Anterior cingulate cortex (tissue), 58 donors: ENCODE results near the gene CCDC190.
"Not testable (repeated sequence)": the region's sequence is repeated elsewhere in the genome, so short reads cannot be mapped to it uniquely, and the experiment has no call there.

Experiments used
- DNase-seq, 58 donors: peaks; one replicate each; lab custom pipeline; 2025; lab: John Stamatoyannopoulos, UW

Gene CCDC190

DNA sequence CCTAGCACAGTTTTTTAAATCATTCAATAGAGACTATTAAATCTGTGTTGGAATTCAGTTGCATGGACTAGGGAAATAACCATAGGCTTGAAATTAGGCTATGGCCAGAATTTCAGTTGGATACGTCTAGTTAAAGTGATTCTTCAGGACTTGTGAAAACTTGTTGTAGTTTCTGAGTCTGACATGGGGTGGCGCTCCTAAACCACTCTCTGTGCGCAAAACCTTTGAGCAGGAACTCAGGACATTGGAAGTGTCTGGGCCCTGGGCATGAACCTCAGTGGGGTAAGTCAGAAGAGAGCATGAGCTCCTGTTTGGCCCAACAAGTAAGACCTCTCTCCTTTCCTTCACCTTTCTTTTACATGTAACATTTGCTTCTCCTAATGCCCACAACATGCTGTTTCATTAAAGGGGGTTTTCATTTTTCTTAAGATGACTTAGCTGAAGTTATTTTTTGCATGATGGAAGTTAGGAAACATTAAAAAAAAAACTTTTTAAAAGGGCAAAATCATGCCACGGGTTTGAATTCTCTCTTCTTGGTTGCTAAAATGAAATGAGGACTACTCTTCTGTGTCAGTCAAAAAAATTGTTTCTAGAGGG is 17.1 kb upstream of the CCDC190 start:
- DNase-seq = peak in 41 of 58 donors; percentile 1 to 72 (median 21)

DNA sequence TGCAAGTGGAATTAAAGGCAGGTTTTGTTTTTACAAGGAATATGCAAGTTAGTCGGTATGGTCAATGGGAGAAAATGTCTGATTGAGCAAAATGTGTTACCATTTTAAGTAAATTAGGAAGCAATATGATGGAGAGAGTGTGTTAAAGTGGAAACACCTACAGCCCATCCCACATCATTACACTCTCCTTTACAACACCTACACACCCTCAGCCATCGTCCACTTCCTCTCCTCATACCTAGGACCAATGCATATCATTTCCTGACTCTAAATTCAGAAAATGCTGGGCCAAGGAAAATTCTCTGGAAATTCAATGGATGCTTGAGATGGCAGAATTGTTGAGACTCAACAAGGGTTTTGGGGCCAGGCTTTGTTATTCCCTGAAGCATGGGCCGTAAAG is 16.4 kb upstream of the CCDC190 start:
- no peak for DNase-seq

DNA sequence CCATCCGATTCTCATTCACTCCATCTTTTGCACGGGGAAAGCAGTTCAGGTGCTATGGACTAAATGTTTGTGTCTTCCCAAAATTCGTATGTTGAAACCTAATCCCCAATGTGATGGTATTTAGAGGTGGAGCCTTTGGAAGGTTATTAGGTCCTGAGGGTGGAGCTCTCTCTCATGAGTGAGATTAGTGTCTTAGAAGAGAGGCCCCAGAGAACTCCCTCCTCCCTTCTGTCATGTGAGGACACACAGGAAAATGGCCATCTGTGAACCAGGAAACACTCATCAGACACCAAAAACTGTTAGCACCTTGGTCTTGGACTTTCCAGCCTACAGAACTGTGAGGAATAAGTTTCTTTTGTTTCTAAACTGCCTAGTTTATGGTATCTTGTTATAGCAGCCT is 15.8 kb upstream of the CCDC190 start:
- DNase-seq = no peak

DNA sequence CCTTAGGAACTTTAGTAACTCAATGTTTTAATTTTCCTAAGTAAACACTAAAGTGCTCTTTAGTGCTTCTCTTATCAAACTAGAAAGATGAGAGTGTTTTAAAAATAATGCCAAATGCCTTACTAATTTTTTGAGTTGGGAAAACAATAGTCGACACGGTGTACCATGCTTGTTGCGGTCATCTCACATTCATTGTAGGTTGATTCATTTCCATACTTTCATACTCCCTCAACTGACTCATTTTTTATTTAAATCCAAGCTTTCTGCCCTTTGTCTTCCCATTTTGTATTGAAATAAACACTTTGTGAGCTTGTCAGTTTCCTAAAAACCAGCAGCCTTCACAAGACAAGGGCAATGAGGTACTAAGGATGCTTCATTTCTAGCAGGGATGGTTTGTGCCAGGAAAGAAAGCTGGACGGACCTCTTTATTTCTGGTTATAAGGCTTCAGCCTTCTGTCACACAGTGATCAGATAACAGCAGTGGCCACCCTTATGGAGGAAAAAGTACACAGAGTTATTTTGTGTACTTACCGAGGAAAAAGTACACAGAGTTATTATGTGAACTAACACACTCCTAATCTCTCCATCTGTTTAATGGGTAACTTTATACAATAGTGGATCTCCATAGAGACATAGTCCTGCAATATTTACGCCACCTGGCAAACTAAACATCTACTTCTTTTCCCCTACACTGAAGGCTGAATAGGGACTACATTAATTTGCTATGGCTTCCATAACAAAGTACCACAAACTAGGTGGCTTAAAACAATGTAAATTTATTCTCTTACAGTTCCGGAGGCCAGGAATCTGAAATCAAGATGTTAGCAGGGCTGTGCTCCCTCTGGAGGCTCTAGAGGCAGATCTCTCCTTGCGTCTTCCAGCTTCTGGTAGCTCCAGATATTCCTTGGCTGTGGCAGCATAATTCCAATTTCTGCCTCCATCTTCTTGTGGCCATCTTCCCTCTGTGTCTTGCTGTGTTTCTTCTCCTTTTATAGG is 13.0 kb upstream of the CCDC190 start:
- no peak for DNase-seq

DNA sequence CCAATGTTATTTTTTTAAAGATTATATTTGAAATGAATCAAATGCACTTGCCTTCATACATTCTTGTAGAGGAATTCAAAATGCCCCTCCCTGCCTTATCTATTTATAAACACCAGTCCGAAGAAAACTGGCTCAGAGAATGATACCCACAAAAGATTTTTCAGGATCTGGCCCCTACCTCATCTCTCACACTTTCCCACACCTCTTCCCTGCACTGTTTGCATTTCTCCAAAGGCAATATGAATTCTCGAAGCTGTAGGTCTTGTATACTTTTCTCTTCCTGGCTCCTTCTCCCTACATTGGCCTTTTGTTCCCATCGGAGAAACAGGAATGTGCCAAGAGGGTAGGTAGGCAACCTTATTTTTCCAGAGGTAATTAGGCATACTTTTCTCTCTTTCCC is 12.0 kb upstream of the CCDC190 start:
- DNase-seq = no peak

DNA sequence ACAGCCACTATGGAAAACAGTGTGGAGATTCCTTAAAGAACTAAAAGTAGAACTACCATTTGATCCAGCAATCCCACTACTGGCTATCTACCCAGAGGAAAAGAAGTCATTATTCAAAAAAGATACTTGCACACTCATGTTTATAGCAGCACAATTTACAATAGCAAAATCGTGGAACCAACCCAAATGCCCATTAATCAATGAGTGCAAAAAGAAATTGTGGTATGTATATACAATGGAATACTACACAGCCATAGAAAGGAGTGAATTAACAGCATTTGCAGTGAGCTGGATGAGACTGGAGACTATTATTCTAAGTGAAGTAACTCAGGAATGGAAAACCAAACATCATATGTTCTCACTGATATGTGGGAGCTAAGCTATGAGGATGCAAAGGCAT is 10.4 kb upstream of the CCDC190 start:
- DNase-seq = not testable (repeated sequence)

DNA sequence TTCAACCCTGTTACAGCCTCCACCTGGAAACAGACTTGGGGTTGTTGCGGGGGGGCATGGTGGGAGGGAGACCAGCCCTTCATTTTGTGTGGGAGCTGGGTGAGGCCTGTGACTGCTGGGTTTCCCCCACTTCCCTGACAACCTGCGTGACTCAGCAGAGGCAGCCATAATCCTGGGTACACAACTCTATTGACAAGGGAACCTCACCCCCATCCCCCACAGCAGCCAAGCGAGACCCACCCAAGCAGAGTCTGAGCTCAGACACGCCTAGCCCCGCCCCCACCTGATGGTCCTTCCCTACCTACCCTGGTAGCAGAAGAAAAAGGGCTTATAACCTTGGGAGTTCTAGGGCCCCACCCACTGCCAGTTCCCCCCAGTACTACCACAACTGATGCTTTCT is 8.0 kb upstream of the CCDC190 start:
- no peak for DNase-seq

DNA sequence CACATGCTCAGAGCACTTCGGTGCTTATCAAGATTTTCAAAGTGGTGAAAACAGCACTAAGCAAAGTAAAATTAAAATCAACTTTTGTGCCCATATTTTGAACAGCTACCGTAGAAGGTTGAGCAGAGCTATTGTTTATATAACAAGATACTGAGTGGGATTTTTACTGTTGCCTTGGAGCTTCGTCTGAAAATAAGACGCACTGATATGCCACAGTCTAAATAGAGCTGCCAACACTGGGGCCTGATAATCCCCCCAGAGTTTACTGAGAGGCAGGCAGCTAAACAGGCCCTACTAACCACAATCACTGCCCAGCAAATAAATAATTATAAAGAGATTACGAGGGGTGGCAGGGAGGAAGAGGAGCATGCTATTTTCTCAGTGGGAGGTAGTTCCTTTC is 650 bp upstream of the CCDC190 start:
- no peak for DNase-seq

DNA sequence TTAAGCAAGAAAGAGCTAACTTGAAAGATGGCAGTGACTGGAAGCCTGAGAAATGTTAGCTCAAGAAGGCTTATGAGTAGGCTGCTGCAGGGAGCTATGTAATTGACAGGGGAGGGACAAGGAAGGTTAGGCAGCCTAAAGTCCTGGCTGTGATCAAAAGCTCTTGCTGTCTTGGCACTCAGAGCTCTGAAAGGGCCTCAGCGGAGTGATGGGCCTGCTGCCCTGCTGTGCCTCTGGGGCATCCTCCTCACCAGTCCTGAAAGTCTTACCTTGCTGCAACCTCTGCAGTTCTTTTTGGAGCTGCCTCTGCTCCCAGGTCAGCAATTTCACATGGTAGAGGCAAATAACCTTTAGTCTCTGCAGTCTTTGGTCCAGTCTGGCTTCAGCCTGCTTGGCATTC is 1.8 kb downstream of the CCDC190 start:
- DNase-seq = no peak

DNA sequence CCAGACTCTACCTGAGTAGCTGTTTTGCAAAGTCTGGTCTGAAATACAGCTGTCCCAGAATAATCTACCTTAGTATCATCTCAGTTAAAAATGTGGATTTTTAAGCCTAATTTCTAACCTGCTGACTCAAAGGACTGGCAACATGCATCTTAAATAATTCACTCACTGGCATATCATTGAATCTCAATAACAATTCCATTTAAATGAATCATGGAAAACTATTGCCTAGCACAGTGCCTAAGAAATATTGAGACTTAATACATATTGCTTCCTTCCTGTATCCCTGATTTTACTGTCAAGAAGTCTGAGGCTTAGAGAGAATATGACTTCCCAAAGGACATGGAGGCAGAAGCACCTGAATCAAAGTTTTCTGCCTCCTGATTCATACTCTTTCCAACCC is 3.1 kb downstream of the CCDC190 start:
- no peak for DNase-seq

DNA sequence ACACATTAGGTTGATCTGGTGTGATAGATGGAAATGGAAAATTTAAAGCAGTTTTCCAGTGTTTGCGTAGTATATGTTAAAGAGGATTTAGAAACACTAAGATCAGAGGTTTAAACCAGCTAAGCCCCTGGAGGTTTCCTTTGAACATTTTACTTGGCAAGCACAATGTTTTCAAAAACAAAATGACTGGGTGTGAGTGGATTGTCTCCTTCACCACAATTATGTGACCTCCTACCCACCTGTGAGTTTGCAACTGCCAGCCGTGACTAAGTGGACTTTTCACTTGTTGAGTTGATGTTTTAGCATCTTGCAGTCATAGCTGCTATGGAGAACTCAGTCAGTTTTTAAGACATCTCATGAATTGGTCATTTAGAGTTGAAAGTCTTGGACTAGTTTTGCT is 4.7 kb downstream of the CCDC190 start:
- DNase-seq = no peak

DNA sequence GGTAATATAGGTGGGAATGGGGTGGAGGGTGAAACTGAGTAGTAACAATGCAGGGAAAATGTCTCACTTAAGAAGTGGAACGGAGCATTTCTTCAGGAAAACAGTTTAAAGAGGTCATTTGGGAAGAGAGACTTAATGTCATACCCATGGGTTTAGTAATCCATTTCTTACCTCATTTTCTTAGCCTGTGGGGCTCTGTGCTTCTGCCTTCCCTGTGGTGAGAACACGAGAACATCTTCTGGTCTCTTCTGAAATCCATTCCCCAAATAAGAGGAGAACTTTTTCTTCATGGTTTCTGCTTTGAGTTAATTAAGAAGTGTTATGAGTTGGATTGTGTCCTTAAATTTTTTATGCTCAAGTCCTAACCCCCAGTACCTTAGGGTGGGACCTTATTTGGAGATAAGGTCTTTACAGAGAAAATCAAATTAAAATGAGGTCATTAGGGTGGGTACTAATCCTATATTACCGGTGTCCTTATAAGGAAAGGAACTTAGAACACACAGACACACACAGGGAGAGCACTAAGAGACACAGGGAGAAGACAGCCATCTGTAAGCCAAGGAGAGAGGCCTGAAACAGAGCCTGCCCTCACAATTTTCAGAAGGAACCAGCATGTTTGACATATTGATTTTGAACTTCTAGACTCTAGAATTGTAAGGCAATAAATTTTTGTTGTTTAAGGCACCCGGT is 5.4 kb downstream of the CCDC190 start:
- no peak for DNase-seq

DNA sequence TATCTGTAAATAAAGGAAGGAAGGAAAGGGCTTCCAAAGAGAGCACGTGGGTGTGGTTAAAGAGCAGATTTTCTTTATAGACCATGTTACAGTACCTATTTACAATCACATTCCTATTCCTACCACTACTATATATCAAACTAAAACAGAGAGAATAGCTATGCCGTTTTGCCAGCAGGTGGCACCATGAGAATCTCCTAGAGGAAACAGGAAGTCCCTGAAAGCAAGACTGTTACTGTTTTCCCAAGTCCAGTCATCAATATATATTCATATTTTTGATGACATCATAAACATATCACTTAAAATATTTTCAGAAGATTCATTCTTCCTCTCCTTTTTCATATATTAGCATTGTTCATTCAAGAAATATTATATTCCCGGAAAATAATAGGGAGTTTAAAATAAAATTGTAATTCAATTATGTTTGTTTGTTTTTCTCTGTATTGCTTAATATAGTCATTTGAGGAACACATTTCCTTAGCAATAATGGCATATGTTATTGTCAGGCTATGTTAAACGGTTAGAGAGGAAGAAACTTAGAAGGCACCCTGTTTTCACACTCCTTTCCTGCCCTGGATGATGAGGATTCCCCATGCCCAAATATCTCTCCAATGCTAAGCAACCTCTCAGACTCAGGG is 6.6 kb downstream of the CCDC190 start:
- DNase-seq = peak in 36 of 58 donors; percentile 0 to 76 (median 28)

DNA sequence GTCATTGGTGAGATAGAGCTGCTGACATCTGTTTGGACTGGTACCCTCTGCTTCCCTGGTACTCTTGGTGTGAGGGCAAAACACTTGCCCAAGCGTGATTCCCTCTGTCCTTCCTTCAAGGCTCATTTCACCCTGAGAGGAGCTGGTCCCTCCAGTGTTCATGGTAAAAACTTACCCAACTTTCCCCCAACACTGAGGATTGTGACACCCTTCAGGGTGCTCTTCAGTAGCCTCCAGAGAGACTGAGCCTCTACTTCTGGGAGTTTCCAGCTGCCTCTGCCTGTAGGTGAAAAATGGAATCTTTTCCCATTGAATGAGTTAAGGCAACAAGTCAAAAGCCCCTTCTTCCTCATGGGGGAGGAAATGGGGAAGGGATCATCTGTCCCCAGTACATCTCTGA is 9.6 kb downstream of the CCDC190 start:
- DNase-seq = no peak

DNA sequence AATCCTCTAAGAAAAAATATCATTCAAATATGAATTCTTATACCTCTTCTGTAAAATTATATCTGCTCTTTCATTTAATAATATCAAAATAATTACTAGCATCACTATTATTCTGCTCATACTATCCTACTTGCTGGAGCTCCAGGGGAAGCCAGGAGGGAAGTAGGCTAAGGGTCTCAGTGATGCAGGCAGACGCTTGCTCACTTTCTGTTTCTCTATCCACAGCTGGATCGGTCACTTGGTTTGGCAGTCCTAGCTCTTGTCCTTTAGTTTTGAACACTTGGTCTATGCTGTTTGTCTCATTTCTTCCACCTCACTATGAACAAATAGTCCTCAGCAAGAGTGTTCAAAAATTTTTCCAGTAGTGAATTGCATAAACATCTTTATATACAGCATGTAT is 11.3 kb downstream of the CCDC190 start:
- DNase-seq = no peak

DNA sequence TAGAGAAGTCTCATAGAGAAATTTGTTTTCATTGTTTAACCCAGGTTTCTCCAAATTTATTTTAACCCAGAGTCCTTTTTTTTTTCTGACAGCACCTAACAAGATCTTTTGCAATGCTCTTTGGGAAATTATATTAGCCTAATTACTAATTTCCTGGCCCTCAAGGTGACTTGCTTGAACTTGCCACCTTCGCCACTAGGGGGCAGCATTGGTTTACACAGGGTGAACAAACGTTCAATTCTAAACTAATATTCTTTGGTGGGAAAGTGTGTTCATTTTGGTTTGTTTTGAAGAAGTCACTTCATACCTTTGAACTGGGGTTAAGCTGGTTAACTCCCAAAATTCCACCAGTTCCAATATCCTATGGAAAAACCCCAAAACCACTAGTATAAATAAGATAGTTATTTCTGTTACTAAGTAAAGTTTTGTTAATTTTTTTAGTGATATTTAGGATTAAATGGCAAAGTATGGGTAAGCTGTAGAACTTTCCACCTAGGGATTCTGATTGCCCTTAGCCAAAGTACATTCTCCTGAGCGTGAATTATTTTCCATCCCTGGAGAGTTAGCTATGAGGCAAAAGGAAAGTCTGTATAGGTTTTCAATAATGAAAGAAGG is 13.0 kb downstream of the CCDC190 start:
- DNase-seq = peak in 49 of 58 donors; percentile 0 to 92 (median 35)

DNA sequence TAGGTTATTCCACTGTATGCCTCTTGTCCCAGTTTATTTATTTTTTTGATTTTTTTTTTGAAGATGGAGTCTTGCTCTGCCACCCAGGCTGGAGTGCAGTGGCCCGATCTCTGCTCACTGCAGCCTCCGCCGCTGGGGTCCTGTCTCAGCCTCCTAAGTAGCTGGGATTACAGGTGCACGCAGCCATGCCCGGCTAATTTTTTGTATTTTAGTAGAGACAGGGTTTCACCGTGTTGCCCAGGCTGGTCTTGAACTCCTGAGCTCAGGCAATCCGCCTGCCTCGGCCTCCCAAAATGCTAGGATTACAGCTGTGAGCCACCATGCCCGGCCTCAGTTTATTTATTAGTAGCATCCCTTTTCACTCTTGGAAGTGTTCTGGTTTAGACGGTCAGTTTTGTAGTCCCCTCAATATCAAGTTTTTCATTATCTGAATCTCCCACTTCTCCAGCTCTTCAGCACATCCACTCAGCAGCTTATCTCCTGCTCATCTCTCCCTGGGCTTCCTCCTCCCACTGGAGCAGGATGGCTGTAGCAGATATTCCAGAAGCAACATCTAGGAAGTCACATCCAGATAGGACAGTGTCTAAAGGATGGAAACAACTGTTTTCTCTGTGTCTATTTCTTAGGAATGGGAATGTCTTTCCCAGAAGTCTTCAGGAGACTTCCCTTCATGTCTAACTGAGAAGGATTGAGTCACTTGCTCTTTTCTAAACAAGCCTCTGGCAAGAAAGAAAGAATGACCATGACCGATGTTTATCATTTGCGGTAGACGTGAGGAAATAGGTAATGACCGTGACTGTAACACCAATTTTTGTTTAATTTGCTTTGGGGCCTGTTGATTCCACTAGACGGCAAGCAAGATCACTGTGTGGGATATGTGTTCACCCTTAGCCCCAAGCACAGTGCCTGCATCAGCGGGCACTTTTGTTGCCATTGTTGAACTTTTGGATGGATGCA is 14.4 kb downstream of the CCDC190 start:
- no peak for DNase-seq

DNA sequence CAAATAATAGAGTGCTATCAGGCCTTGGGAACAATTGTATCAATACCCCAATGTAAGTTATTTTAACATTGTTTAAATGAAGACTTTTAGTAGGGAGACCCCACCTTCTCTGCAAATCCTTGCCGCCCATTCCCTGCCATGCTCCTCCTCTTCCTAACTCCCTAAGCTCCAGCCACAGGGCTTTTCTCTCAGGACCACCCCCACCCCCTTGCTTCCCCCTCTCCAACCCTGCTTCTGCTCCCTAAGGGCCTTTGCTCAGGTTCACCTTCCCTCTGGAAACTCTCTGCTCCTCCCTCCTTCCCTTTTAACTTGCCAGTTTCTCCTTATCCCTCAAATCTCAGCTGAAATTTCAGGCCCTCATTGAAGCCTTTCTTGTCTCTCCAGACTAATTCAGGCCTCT is 16.8 kb downstream of the CCDC190 start:
- DNase-seq = no peak

DNA sequence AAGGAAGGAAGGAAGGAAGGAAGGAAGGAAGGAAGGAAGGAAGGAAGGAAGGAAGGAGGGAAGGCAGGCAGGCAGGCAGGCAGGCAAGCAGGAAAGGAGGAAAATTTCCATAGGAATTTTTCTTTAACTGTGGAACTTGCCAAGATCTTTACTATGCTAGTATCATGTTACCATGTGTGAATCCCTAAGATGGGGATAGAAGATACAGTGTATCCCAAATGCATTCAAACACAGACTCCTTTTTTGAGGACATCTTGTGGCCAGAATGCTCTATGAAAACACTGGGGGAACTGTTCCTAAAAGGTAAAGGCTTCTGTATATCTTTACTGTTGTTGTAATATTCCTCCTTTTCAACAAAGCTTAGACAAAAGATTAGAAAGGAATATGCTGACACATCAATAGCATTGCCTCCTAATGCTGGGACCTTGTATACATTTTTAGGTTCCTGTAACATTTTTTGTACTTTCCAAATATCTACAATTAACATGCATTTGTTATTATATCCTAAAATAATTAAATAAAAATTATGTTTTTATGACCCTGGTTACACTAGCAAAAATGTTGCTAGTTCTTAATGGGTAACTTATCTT is 20.6 kb downstream of the CCDC190 start:
- no peak for DNase-seq
